T-helper 2 cell (primary cell): ENCODE data around the gene LUZP2.

Experiments used
- DNase-seq, 5 experiments: peaks; one replicate each; pipeline versions ENCODE4 v3.0.0 to v3.0.0-alpha.2; 2012 to 2022

LUZP2 gene

DNA sequence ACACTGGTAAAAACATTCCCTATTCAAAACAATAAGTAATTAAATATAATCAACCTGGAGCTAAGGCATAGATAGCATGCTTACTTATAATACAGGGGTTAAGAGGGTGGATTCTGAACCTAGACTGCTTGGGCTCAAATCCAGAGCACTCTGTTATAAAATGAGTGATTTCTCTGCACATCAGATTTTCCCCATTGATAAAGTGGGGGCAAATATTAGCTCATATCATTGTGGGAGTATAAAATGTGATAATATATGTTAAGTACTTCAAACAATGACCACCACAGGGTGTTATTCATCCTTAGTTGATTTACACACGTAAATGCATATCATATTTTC lies 139.4 kb downstream of the LUZP2 start:
- no peak for DNase-seq

DNA sequence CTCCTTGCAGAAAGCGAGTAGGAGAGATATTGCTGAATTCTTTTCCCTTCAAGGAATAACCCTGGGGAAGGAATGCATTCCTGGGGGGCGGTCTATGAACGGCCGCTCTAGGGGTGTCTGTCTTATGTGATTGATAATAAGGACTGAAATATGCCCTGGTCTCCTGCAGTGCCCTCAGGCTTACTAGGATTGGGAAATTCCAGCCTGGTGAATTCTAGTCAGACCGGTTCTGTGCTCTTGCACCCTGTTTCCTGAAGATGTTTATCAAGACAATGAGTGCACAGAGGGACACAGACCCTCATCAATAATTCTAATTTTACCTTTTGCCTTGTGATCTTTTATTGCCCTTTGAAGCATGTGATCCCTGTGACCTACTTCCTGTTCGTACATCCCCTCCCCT lies 140.7 kb downstream of the LUZP2 start:
- no peak for DNase-seq

DNA sequence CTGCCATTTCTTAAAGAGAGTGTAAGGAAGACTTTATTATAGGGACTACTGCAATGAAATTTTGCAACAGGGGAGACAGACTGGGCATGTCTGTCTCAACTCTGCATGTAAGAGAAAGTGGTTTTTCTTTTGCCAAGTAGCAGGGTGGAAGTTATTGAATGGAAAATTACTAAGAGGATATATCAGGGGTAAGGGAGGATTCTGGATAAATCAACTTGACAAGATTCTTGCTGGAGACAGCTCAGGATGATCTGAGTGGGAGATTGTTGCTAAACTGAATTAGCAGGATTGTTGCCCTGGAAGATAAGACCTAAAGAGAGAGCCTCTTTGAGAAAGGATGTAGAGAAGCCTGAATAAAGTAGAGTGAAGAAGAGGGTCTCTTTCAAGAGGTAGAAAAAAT lies 145.8 kb downstream of the LUZP2 start:
- no peak for DNase-seq

DNA sequence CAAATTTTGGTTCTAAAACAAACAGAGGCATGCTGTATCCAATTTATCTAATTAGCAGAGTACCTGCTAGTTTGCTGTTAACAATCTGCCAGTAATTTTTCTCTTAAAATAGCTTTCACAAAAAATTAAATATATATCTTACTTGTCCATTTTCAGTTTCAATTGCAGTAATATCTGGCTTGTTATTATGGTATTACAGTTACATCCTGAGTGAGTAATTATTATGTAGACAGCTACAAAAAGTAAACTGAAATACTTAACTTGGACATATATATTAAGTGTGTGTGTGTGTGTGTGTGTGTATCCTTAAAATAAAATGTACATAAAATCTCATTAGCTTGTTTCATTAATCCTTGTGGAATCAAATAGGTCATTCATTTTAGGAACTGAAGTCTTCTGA lies 148.7 kb downstream of the LUZP2 start:
- no peak for DNase-seq

DNA sequence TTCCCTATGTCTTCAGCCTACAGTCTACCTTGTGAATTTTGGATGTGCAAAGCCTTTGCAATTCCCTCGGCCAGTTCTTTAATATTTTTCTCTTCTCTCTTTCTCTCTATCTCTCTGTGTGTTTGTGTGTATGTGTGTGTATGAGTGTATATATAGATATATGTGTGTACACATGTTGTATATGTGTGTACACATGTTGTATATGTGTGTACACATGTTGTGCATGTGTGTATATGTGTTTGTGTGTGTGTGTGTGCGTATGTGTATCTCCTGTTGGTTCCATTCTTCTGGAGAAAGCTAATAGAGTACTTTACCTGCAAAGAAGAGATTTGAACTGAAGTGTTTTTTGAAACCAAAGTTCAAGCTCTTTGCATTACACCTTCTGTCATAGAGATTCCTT lies 155.0 kb downstream of the LUZP2 start:
- DNase-seq, result no peak

DNA sequence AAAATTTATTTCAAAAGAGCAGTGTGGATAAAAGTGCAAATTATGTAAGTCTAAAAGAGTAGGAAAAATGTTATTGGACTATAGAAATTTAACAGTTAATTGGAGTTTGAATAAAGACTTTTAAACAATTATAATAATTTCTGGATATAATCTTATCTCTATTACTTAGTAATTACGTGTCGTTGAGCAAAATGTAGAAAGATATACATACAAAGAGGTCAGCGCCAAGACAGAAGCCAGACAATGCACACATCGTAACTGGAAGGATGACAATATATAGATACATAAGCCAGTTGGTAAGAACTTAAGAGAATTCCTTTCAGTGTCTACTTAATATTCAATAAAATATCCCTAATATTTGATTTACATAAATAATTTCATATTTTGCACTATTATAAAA lies 157.0 kb downstream of the LUZP2 start:
- DNase-seq, result no peak

DNA sequence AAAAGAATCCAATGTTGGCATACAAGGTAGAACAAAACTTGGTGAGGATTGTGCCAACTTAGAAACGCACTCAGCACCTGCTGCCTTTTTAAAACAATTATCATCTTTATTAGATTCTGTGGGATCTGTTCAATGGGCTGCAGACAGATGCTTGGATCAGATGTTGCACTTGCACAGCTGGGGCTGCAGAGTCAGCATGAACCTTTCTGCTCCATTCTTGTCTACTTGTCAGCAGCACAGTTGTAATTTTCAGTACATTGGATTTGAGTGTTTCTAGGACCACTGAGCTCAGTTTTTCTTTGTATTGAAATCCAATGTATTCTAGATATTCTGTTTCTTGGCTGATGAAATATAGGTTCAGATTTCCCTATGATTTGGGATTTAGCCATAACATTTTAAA lies 164.5 kb downstream of the LUZP2 start:
- no peak for DNase-seq

DNA sequence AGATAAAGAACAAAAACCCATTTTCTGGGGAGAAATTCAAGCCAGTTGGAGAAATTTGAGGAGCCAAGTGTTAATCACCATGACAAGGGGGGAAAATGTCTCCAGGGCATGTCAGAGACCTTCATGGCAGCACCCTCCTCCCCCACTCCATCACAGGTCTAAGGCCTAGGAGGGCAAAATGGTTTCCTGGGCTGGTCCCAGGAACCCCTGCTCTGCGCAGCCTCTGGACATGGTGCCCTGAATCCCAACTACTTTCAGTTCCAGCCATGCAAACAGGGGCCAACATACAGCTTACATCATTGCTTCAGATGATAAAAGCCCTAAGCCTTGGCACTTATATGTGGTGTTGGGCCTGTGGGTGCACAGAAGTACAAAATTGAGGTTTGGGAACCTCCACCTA lies 167.5 kb downstream of the LUZP2 start:
- no peak for DNase-seq

DNA sequence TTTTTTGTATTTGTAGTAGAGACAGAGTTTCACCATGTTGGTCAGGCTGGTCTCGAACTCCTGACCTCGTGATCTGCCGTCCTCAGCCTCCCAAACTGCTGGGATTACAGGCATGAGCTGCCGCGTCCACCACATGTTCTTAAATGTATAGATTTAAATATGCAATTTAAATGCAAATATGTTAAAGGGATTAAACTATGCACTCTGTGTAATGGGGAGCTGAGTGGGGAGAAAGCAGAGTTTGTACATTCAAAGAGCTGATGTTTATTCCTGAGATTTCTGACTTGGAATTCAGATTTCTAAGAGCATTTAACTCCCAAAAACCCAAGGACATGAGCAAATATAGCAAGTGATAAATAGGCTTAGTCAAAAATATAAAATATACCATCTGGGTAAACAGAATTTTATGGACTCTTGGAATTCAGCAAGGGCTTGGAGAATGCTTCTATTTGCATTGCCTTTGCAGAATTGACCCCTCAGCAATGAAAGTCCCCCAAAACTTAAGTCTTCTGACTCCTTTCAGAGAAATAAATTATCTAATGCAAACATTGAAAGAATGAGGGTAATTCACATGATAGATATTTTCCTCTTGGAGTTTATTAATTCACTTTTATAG lies 170.6 kb downstream of the LUZP2 start:
- no peak for DNase-seq

DNA sequence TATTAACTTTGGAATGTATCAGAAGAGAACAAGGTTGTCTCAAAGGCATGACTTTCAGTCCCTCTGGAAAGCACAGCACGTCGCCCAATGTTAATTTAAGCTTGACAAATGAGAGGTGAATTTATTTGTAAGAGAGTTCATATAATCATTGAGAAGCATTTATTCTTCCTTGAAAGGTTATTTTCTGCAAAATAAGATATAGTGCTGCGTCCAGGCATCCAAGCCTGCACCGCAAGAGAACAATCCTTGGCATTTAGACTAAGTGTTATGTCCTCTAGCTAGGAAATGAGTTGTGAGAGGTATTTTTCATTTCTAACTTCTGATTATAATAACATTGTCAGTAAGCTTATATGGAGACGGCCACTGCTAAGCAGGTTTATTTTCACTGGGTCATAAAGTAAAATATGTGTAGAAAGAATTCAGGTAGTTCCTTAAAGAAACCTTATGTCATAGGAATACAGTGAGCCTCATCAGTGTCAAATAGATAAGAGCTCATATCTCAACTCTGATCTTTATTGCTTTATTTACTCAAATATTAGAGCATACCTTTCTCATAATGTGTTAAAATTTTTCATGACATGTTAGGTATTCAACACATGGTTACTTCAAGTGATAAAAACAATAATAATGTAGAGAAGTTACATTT lies 182.0 kb downstream of the LUZP2 start:
- no peak for DNase-seq

DNA sequence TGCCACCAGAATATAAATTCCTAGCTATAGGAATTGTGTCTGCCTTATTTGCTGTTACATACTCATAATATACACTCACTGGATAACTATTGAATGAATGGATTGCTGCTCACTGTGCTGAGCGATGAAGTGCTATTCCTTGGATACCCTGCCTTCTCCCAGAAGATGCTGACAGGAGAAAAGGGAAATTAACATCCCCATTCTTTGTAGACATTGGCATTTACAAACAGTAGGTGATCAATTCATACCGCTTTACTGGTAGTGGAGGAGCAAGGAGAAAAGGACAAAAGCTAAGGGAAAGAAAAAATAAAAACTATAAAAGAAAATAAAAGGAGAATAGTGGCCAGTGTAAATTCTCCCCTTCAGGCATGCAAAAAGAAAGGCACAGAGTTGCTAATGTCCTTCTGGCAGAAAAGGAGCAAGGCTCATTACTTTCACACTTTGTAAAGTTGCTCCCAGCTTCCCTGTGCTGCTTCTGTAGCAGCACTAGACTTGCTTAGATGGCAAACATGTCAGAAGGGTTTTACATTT lies 183.0 kb downstream of the LUZP2 start:
- no peak for DNase-seq

DNA sequence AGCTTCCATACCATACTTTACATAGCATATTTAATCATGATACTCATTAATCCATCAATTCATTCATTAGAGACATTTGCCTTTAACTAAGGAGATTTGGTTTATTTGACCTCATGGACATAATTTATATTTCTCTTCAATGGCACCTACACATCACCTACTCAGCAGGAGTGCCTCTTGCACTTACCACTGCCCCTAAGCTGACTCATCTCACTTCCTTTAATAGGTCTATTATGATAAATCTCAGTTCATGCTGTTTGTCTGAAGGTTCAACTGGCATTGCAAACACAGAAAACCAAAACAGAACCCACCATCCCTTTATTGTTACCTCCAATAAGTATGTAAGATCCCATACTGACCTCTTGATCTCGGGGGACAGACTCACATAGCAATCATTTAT lies 186.7 kb downstream of the LUZP2 start:
- DNase-seq, result no peak

DNA sequence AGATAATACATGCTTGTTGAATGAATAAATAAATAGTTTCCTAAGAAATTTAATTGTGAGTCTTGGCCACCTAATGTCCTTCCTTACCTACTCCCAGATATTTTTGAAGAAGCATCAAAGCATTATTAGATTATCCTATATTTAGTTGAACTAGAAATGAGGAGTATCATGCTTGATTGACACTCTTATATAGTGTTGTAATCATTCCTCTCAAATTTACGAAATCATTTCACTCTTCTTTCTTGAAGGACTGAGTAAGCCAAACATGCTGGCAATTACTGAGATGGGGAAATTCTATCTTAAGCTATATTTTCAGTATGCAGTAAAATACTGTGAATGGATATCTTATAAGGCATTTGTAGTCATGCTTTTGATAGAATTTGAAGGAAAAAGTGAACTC lies 189.0 kb downstream of the LUZP2 start:
- no peak for DNase-seq

DNA sequence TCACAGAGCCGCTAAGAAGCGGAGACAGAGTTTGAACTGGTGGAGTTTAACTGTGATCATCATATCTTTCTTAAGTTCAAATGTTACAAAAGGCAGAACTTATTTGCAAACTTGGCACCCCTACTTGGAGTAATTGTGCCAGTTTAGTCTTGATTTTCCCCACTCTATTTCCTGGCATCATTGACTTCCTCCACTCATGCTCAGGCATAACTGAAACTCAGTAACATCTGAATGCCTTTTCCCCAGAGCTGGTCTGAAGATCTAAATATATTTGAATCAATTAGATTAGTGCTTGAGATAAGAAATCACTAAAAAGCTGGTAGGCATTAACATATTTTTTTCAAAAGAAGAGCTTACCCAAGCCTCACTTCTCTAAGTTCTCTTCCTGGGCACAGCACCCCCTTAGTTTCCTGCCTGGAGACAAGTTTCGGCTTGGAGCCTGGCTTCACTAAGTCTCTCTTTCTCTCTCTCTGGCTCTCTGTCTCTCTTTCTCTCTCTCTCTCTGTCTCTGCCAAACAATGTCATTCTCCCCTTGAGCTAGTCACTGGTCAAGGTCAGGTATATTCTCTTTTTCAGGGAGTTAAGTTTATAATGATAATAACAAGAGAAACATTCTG lies 190.8 kb downstream of the LUZP2 start:
- DNase-seq, result no peak

DNA sequence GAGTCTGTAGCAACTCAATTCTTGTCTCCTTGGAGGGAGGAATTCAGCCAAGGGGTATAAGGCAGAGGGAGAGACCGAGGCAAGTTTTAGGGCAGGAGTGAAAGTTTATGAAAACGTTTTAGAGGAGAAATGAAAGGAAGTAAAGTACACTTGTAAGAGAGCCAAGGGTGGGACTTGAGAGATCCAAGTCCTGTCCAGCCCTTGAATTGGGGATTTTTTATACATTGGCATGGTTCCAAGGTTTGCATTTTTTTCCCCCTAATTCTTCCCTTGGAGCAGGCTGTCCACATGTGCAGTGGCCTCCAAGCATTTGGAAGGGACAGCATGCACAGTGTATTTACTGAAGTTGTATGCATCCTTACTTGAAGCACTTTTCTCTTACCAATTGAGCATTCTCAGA lies 192.1 kb downstream of the LUZP2 start:
- DNase-seq, result no peak

DNA sequence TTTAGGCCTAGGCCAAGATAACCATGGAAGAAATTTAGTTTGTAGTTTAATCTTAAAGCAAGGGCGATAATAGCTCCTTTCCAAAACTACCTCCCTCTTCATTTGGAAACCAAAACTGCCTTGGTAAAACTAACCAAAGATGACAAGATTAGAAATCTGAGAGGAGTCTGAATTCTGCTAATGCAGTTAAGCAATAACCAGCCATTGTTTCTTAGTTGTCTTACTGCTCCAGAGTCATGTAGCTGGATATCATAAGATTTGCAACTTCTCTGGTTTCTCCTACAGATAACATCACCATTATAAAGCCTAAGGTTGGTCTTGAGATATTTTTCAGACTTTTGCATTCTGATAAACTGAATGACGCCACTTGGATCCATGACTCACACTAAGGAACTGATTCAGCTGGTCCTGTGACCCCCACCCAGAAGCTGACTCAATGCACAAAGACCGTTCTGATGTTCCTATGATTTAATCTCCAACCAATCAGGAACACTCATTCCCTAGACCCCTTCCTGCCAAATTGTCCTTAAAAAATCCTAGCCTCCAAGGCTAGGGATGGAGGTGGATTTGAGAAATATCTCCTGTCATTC lies 200.8 kb downstream of the LUZP2 start:
- DNase-seq, result no peak

DNA sequence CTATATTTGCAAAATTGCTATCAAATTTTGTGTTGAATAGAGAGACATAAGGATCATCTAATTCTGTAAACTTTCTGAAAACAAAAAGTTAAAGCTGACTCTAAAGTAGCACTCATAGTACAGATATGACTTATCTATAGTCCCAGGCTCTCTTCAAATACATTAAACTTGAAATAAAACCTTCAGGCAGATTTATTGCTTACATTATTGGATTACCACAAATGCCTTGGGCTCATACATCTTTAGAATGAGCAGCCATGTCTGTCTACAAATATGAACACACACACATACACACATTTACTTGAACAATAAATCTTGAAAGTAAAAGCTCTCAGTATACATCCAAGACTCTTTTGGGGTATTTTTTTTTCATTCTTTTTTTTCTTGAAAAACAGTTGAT lies 207.9 kb downstream of the LUZP2 start:
- DNase-seq, result no peak

DNA sequence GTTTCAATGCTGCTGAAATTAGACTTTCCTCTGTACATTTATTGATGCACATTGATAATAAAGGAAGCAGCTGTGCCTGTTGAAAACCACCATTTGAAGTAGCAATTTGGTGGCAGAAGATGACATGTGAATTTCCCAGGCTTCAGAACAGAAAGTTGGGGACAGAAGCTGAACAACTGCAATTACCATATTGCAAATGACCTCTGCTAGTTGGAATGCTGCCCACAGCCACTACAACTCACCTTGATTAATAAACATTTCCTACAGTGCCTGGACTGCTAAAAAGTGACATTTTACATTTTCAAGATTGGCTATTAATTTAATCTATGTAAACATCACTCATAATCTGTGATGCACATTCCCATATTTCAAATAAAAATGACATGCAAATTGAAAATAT lies 208.6 kb downstream of the LUZP2 start:
- DNase-seq, result no peak

DNA sequence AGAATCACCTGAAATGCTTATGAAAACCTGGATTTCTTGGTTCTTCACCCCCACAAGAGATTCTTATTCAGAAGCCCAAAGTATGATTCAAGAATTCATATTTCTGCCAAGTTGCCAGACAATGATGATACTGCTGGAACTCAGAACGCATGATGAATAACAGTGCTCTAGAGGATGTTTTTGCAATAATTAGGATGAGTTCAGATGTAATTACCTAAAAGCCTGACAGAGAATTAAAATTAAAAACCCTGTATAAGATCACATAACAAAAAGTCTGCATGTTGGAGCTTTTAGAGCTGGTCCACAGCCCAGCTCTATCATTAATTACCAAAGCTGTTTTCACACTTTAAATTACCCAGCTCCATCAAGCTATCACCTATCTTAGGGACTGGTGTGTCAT lies 211.8 kb downstream of the LUZP2 start:
- DNase-seq, result no peak

DNA sequence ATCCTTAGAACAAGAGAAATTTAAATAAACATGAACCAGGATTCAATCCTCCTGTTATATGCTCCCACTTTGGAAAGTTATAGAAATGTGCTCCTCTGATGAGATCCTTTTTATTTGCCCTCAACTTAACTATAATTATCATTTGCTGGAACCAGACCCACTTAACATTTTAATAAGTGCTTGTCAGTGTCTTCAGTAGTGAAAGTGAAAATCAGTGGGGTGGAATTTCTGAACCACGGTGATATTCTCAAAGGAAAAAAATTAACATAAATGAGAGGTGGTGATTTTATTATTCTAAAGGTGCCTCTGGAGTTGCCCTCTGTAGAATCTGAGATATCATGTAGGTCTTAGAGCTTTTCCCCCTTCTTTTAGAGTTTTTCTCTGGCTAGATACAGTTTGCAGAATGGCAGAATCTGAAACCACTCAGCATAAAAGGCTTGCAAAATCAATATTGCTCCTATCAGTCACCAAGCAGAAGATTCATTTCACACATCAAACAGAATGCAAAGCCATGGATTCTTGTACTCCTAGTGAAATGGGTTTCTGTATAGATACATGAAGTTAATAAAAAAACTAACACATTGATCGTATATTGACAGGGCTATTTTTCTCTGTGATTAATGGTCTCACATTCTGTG lies 213.2 kb downstream of the LUZP2 start:
- DNase-seq, result no peak

DNA sequence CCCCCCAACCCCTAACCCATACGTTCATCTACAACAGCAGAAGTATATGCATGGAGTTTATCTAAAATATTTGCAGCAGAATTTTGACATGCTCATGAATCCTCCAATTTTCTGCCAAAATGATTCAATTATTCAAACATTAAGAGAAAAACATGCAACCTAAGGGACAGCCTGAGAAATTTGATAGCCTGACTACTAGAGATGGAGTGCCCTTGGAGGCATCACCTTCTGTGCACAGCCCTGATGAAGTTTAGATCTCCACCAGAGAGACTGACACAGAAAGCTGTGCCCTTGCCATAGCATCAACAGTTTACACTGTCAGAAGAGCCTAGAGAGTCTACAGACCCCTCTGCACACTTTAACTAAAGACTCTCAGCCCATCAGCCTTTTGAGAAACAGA lies 217.7 kb downstream of the LUZP2 start:
- no peak for DNase-seq

DNA sequence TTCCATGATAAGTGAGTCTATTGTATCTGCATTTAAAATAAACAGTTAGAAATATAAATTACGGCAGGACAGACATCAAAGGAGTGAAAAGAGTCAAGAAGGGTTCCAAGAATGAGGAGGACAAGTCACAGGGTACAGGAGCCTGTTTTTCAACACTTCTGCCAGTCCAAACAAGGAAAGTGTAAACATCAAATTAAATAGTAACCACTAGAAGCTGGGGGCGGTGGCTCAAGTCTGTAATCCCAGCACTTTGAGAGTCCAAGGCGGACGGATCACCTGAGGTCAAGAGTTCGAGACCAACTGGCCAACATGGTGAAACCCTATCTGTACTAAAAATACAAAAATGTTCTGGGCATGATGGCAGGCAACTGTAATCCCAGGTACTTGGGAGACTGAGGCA lies 219.6 kb downstream of the LUZP2 start:
- DNase-seq, result no peak

DNA sequence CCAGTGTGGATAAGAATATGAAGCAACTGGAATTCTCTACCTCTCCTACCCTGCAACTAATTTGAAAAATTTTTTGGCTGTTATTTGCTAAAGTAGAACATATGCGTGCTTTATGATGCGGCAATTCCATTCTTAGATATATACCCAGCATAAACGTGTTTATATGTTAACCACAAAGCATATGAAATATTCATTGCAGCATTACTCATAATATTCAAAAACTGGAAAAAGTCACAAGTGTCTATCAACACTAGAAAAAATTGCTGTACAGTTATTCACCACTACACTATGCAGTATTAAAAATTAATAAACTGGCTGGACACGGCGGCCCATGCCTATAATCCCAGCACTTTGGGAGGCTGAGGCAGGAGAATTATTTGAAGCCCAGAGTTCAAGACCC lies 226.4 kb downstream of the LUZP2 start:
- DNase-seq, result no peak

DNA sequence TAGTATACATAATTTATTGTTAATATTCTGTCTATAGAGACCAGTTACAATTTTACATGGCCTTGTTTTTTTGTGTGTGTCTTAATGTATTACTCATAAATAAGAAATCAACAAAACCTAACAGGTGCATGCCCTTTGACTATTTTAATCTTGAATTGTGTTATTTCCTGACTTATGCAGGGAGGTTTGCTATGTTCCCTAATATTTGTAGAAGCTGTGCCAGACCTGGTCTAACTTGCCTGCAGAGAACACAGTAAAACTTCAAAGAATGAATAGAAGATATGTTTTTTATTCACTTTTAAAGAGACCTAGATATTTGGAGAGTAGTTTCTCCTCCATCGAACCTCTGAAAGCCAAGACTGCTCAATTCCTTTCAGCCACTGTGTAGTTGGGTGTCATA lies 234.7 kb downstream of the LUZP2 start:
- no peak for DNase-seq
